Stimulated activated naive CD8-positive, alpha-beta T cell treated with anti-CD3 and anti-CD28 coated beads, Interleukin-15, amount 100 ng/mL, for 72 hours (primary cell): ENCODE results near the gene F12.

Experiments
- ATAC-seq: fragments of 150-1000 bp; cut with Tn5 transposase; 2 replicates; pipeline ENCODE4 v1.10.0; 2021; ENCODE audit warnings: mild to moderate bottlenecking, moderate library complexity
- DNase-seq, 2 donors: peaks; one replicate each; pipeline ENCODE4 v3.0.0; 2021 to 2022
- H3K27ac Mint-ChIP-seq, 2 donors: one replicate each; pipeline ENCODE4 v1.8.0; 2022; ENCODE audit warnings: mild to moderate bottlenecking in 2 of 2, mixed read lengths in 2 of 2, moderate library complexity in 2 of 2
- H3K27me3 Mint-ChIP-seq: one replicate; pipeline ENCODE4 v1.8.0; 2022; ENCODE audit warnings: mixed read lengths
- H3K4me1 Mint-ChIP-seq: one replicate; pipeline ENCODE4 v1.8.0; 2022; ENCODE audit warnings: mild to moderate bottlenecking, mixed read lengths
- H3K4me3 Mint-ChIP-seq, 2 donors: one replicate each; pipeline ENCODE4 v1.8.0; 2022; ENCODE audit warnings: mild to moderate bottlenecking in 2 of 2, mixed read lengths in 2 of 2, moderate library complexity in 1 of 2
- H3K9me3 Mint-ChIP-seq, 2 donors: one replicate each; pipeline ENCODE4 v1.8.0; 2022; ENCODE audit warnings: mixed read lengths in 2 of 2

F12 gene

DNA sequence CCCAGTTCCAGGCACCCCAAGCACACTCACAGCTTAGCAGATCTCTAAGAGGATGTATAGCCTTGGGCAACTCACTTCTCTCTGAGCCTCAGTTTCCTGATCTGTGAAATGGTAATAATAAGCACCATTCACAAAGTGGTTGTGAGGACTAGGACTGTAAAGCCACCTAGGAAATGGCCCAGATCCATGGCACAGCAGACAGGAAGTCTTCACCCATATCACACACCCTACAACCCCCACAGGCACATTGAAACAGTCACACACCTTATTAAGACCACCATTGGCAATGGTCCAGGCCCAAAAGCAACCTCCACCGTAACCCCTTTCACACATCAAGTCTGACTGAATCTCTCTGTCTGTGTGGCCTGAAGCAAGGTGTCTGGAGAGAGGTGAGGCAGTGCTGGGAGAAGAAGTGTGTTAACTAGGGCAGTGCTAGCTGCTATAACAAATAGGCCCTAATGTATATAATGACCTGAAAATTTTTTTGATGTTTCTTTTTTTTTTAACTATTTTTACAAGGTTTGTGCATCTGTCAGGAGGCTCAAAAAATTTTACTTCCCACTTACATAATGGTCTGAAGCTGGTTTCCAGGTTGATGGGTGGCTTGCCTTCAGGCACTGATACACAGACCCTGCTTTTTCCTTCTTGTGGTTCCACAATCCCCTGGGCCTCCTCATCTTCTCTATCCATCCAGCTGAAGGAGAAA, 54.0 kb downstream of the F12 start:
- Mint-ChIP-seq H3K27me3 (no peaks in the 10 kb centered on the region), H3K27ac (no peak overlapping the region), H3K4me3 (no peak overlapping the region), H3K9me3 (peaks cover 11 to 14% of the 10 kb centered on the region in 2 donors), H3K4me1 (peaks cover 64% of the 10 kb centered on the region)
- ATAC-seq (no peak), DNase-seq (no peak)

DNA sequence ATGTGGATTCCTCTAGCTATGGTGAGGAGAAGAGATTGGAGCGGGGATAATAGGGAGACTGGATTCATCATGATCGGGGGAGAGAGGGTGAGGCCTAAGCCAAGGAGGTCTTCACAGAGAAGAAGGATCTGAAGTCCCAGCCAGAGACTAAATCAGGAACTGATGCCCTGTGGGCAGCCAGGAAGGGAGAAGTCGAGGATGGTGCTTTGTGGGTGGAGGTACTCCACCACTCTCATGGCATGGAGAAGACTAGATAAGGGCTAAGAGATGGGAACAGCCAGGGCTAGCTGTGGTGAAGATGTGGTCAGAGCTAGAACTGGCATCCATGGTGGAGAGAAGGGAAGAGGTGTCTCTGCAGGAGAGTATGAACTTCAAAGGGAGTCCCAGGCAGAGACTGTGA, 54.7 kb downstream of the F12 start:
- Mint-ChIP-seq H3K27me3 (no peaks in the 10 kb centered on the region), H3K9me3 (peaks cover 11 to 14% of the 10 kb centered on the region in 2 donors), H3K4me1 (peaks cover 64% of the 10 kb centered on the region), H3K27ac (no peak overlapping the region), H3K4me3 (no peak overlapping the region)
- no peak for ATAC-seq
- DNase-seq, result no peak

DNA sequence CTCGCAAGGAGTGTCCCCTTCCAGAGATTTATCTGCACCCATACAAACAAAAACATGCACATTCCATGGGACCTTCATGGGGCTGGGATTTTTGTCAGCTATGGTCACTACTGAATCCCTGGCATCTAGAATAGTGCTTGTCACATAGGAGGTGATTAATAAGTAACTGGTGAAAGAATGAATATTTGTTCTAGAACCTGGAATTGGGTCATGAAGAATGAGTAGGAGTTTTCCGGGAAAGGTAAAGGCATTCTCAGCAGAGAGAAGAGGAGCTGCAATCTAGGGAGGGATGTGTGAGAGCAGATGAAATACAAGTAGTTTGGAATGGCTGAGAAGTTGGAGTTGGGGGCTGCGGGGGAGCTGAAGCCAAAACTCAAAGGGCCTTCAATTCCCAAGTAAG, 55.1 kb downstream of the F12 start:
- no peaks in the 10 kb centered on the region for H3K27me3 Mint-ChIP-seq
- H3K4me1 Mint-ChIP-seq, result peaks cover 64% of the 10 kb centered on the region
- ATAC-seq (no peak), DNase-seq (no peak)
- no peak overlapping the region for H3K4me3 Mint-ChIP-seq
- H3K27ac Mint-ChIP-seq, result no peak overlapping the region
- peaks cover 11 to 14% of the 10 kb centered on the region in 2 donors for H3K9me3 Mint-ChIP-seq

DNA sequence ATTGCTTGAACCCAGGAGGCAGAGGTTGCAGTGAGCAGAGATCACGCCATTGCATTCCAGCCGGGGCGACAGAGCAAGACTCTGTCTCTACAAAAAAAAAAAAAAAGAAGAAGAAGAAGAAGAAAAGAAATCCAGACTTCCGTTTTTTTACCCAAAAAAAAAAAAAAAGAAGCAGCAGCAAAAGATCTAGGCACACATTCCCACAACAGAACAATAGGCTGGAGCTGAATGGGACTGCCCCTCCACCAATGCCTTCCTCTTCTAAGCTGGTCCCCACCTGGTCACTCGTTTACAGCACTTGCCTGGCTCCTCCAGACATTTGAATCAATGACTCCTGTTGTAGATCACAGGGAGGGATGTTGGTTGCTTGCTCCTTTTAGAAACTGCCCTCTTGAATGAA, 56.3 kb downstream of the F12 start:
- Mint-ChIP-seq H3K27me3 (no peaks in the 10 kb centered on the region), H3K9me3 (peaks cover 11 to 14% of the 10 kb centered on the region in 2 donors), H3K4me1 (peaks cover 65% of the 10 kb centered on the region), H3K4me3 (peak overlapping the region in 1 of 2 donors; percentile 33), H3K27ac (no peak overlapping the region)
- no peak for ATAC-seq
- no peak for DNase-seq
